Loucy (cell line): ENCODE results near the gene FKBP6.
"Not testable (repeated sequence)": the region's sequence is repeated elsewhere in the genome, so short reads cannot be mapped to it uniquely, and the experiment has no call there.

ENCODE experiments used
- H2AFZ ChIP-seq: fragments of 200-600 bp; sonication (generic); 2 replicates; pipeline ENCODE4 v1.6.0; 2016; ENCODE audit warnings: antibody characterized with exemption, mild to moderate bottlenecking, low read length, moderate library complexity
- H3F3A ChIP-seq: fragments of 200-600 bp; 2 replicates; pipeline ENCODE4 v1.6.0; 2016; ENCODE audit warnings: antibody characterized with exemption, low read depth, mild to moderate bottlenecking
- H3K27me3 ChIP-seq: fragments of 200-600 bp; sonication (generic); 2 replicates; pipeline ENCODE4 v1.6.1; 2014; ENCODE audit warnings: low read length, mild to moderate bottlenecking; ENCODE audit not compliant: insufficient read depth, poor library complexity, severe bottlenecking
- H3K36me3 ChIP-seq: fragments of 200-600 bp; sonication (generic); 2 replicates; pipeline ENCODE4 v1.6.1; 2016; ENCODE audit warnings: low read length; ENCODE audit not compliant: insufficient read depth
- H3K4me1 ChIP-seq: fragments of 200-600 bp; sonication (generic); 2 replicates; pipeline ENCODE4 v1.5.1; 2014; ENCODE audit warnings: low read length, mild to moderate bottlenecking; ENCODE audit not compliant: insufficient read depth, poor library complexity, severe bottlenecking
- H3K4me2 ChIP-seq: fragments of 200-600 bp; sonication (generic); 2 replicates; pipeline ENCODE4 v1.6.0; 2014; ENCODE audit warnings: antibody characterized with exemption, low read length, low read depth, mild to moderate bottlenecking; ENCODE audit not compliant: poor library complexity, severe bottlenecking
- H3K4me3 ChIP-seq: fragments of 200-600 bp; sonication (generic); 2 replicates; pipeline ENCODE4 v1.5.1; 2014; ENCODE audit warnings: low read length, mild to moderate bottlenecking, mixed read lengths; ENCODE audit not compliant: poor library complexity, severe bottlenecking
- H3K79me2 ChIP-seq: fragments of 200-600 bp; sonication (generic); 2 replicates; pipeline ENCODE4 v1.6.1; 2014; ENCODE audit warnings: low read length; ENCODE audit not compliant: insufficient read depth
- H3K9ac ChIP-seq: fragments of 200-600 bp; sonication (generic); 2 replicates; pipeline ENCODE4 v1.6.0; 2014; ENCODE audit warnings: mild to moderate bottlenecking, low read depth, low read length, moderate library complexity; ENCODE audit not compliant: poor library complexity, severe bottlenecking
- H3K9me2 ChIP-seq: fragments of 200-600 bp; sonication (generic); replicated peaks from 2 replicates; pipeline ENCODE4 v1.6.1; 2016; ENCODE audit warnings: low read depth, low read length, mixed read lengths
- H3K9me3 ChIP-seq: fragments of 200-600 bp; sonication (generic); 2 replicates; pipeline ENCODE4 v1.6.1; 2014; ENCODE audit warnings: mild to moderate bottlenecking, antibody characterized with exemption, low read length, low read depth; ENCODE audit not compliant: insufficient read depth
- H4K20me1 ChIP-seq: fragments of 200-600 bp; sonication (generic); 2 replicates; pipeline ENCODE4 v1.6.0; 2014; ENCODE audit warnings: antibody characterized with exemption, low read length, mild to moderate bottlenecking; ENCODE audit not compliant: insufficient read depth, poor library complexity, severe bottlenecking
- CTCF ChIP-seq: fragments of 200-600 bp; sonication (generic); conservative IDR thresholded peaks from 2 replicates; pipeline ENCODE4 v1.5.1; 2014; ENCODE audit warnings: mild to moderate bottlenecking, antibody characterized with exemption, low read length
- EZH2phosphoT487 ChIP-seq: fragments of 200-600 bp; IDR thresholded peaks from 2 replicates; pipeline ENCODE4 v1.6.1; 2018; ENCODE audit warnings: antibody characterized with exemption, mild to moderate bottlenecking, moderate library complexity, borderline replicate concordance

The FKBP6 gene

GRCh38 chr7:73373741-73374140, 45.8 kb downstream of the FKBP6 start:
- Histone ChIP-seq H3K36me3 (no peaks in the 10 kb centered on the region), H4K20me1 (no peaks in the 10 kb centered on the region), H3K4me1 (no peaks in the 10 kb centered on the region), H3K4me2 (no peak overlapping the region), H3K9me2 (no peaks in the 10 kb centered on the region), H3K79me2 (no peaks in the 10 kb centered on the region), H3F3A (no peaks in the 10 kb centered on the region), H3K27me3 (no peaks in the 10 kb centered on the region), H3K9me3 (no peaks in the 10 kb centered on the region), H3K4me3 (no peak overlapping the region), H3K9ac (no peak overlapping the region), H2AFZ (no peak overlapping the region)
- TF ChIP-seq EZH2phosphoT487 (no peak), CTCF (no peak)

- H3K4me3 ChIP-seq, H3K4me2 ChIP-seq, H4K20me1 ChIP-seq, H3K9me2 ChIP-seq, H3K9me3 ChIP-seq, H3F3A ChIP-seq, H3K9ac ChIP-seq, H2AFZ ChIP-seq, H3K36me3 ChIP-seq, H3K27me3 ChIP-seq, H3K79me2 ChIP-seq, H3K4me1 ChIP-seq: not testable (repeated sequence)
Measured at GRCh38 chr7:73376262-73376661, 48.3 kb downstream of the FKBP6 start.

GRCh38 chr7:73376671-73377412, 48.9 kb downstream of the FKBP6 start:
- Histone ChIP-seq H2AFZ (no peak overlapping the region), H3F3A (no peaks in the 10 kb centered on the region), H3K9ac (no peak overlapping the region), H3K27me3 (no peaks in the 10 kb centered on the region), H3K36me3 (no peaks in the 10 kb centered on the region), H3K4me1 (no peaks in the 10 kb centered on the region), H3K4me3 (no peak overlapping the region), H3K4me2 (no peak overlapping the region), H3K79me2 (no peaks in the 10 kb centered on the region), H4K20me1 (no peaks in the 10 kb centered on the region), H3K9me3 (no peaks in the 10 kb centered on the region), H3K9me2 (no peaks in the 10 kb centered on the region)
- TF ChIP-seq EZH2phosphoT487: no peak
- TF ChIP-seq CTCF: no peak

- not testable (repeated sequence) for H3K4me2 ChIP-seq, H3K4me3 ChIP-seq, H3K9me2 ChIP-seq, H3K4me1 ChIP-seq, H3K79me2 ChIP-seq, H3K9ac ChIP-seq, H3K9me3 ChIP-seq, H4K20me1 ChIP-seq, H3K36me3 ChIP-seq, H3F3A ChIP-seq, H3K27me3 ChIP-seq, H2AFZ ChIP-seq
Measured at GRCh38 chr7:73377413-73378200, 49.6 kb downstream of the FKBP6 start.
